RWPE2 (cell line): ENCODE results near the gene FRMD6.

Source experiments
- ATAC-seq: fragments of 200-7000 bp; cut with Tn5 transposase; 3 replicates; pipeline ENCODE4 v1.9.1; 2021; ENCODE audit warnings: low read depth
- DNase-seq: peaks from one replicate; pipeline ENCODE4 v3.0.0-alpha.2; 2020; ENCODE audit warnings: low spot score
- H3K27ac ChIP-seq: fragments of 450-650 bp; 2 replicates; pipeline ENCODE4 v1.5.1; 2017; ENCODE audit warnings: mild to moderate bottlenecking; ENCODE audit not compliant: poor library complexity, severe bottlenecking
- H3K27me3 ChIP-seq: fragments of 250-450 bp; sonication (Bioruptor Pico); 2 replicates; pipeline ENCODE4 v1.5.1; 2021; ENCODE audit warnings: mild to moderate bottlenecking, moderate library complexity; ENCODE audit not compliant: insufficient read depth, poor library complexity, severe bottlenecking
- H3K36me3 ChIP-seq: fragments of 250-450 bp; sonication (Bioruptor Pico); 2 replicates; pipeline ENCODE4 v1.5.1; 2020; ENCODE audit warnings: low read depth, mild to moderate bottlenecking, moderate library complexity
- H3K4me1 ChIP-seq: fragments of 250-450 bp; sonication (Bioruptor Pico); 2 replicates; pipeline ENCODE4 v1.5.1; 2021; ENCODE audit warnings: mild to moderate bottlenecking, moderate library complexity; ENCODE audit not compliant: insufficient read depth, poor library complexity, severe bottlenecking
- H3K4me3 ChIP-seq: fragments of 250-450 bp; sonication (Bioruptor Pico); 2 replicates; pipeline ENCODE4 v1.5.1; 2021; ENCODE audit warnings: mild to moderate bottlenecking, moderate library complexity; ENCODE audit not compliant: severe bottlenecking
- H3K9me3 ChIP-seq: fragments of 250-450 bp; sonication (Bioruptor Pico); 2 replicates; pipeline ENCODE4 v1.5.1; 2021; ENCODE audit warnings: mild to moderate bottlenecking, moderate library complexity; ENCODE audit not compliant: severe bottlenecking
- CTCF ChIP-seq: fragments of 450-650 bp; IDR thresholded peaks from one replicate; pipeline ENCODE4 v1.5.1; 2017; ENCODE audit warnings: mild to moderate bottlenecking, moderate library complexity; ENCODE audit not compliant: poor library complexity, severe bottlenecking

The FRMD6 gene

GRCh38 chr14:51704545-51704944 lies 52.8 kb downstream of the FRMD6 start:
- Histone ChIP-seq H3K27ac (no peak overlapping the region), H3K36me3 (peaks cover 97% of the 10 kb centered on the region), H3K4me1 (no peaks in the 10 kb centered on the region), H3K9me3 (no peaks in the 10 kb centered on the region), H3K27me3 (no peaks in the 10 kb centered on the region), H3K4me3 (no peak overlapping the region)
- no peak for TF ChIP-seq CTCF
- no peak for DNase-seq
- ATAC-seq = no peak; the same call in 2 of the 3 replicates

- Histone ChIP-seq H3K9me3 (no peaks in the 10 kb centered on the region), H3K4me1 (no peaks in the 10 kb centered on the region), H3K36me3 (peaks cover 100% of the 10 kb centered on the region), H3K27me3 (no peaks in the 10 kb centered on the region), H3K4me3 (no peak overlapping the region), H3K27ac (no peak overlapping the region)
- no peak for DNase-seq
- no peak for TF ChIP-seq CTCF
- no peak for ATAC-seq
Observed at GRCh38 chr14:51707327-51707726, 55.6 kb downstream of the FRMD6 start.

GRCh38 chr14:51711505-51711904 lies 59.8 kb downstream of the FRMD6 start:
- Histone ChIP-seq H3K9me3 (no peaks in the 10 kb centered on the region), H3K27me3 (no peaks in the 10 kb centered on the region), H3K36me3 (peaks cover 100% of the 10 kb centered on the region), H3K4me1 (no peaks in the 10 kb centered on the region), H3K27ac (no peak overlapping the region), H3K4me3 (no peak overlapping the region)
- DNase-seq (no peak), ATAC-seq (no peak)
- no peak for TF ChIP-seq CTCF

GRCh38 chr14:51715250-51715649 lies 63.5 kb downstream of the FRMD6 start:
- Histone ChIP-seq H3K27me3 (no peaks in the 10 kb centered on the region), H3K4me3 (no peak overlapping the region), H3K9me3 (no peaks in the 10 kb centered on the region), H3K4me1 (no peaks in the 10 kb centered on the region), H3K27ac (peak overlapping the region; percentile 6), H3K36me3 (peaks cover 100% of the 10 kb centered on the region)
- DNase-seq (no peak), ATAC-seq (peak; percentile 25; the same call in 1 of the 3 replicates)
- TF ChIP-seq CTCF = no peak

- Histone ChIP-seq H3K9me3 (no peaks in the 10 kb centered on the region), H3K27me3 (no peaks in the 10 kb centered on the region), H3K36me3 (peaks cover 100% of the 10 kb centered on the region), H3K4me1 (no peaks in the 10 kb centered on the region), H3K4me3 (no peak overlapping the region), H3K27ac (peak overlapping the region; percentile 6)
- TF ChIP-seq CTCF = no peak
- DNase-seq = no peak
- ATAC-seq = no peak
Observed at GRCh38 chr14:51715742-51716141, 64.0 kb downstream of the FRMD6 start.
